BJ (cell line): ENCODE data around the gene TMEM108. TPM values are rescaled to one million over a fixed set of nuclear protein-coding genes. Genes with fewer than 3 reads are reported as not detected.

Experiments used
- CTCF ChIA-PET: fragments of 350-600 bp; formaldehyde crosslinking; extraction: SDS; loops from one replicate; lab custom pipeline; 2021; ENCODE audit warnings: antibody characterized with exemption, inconsistent platforms; lab: Yijun Ruan, JAX
- POLR2A ChIA-PET: fragments of 300-600 bp; sonication (Branson Sonifier 250); formaldehyde crosslinking; extraction: SDS; loops from one replicate; lab custom pipeline; 2021; ENCODE audit warnings: antibody characterized with exemption; lab: Charles Lee
- DNase-seq: peaks from one replicate; pipeline ENCODE4 v3.0.0-alpha.2; 2011; ENCODE audit warnings: low read depth
- H3K27me3 ChIP-seq: 2 replicates; pipeline ENCODE4 v1.6.0; 2011; ENCODE audit warnings: low read length; ENCODE audit not compliant: control insufficient read depth, insufficient read depth
- H3K36me3 ChIP-seq: 2 replicates; pipeline ENCODE4 v1.5.1; 2011; ENCODE audit warnings: low read length; ENCODE audit not compliant: control insufficient read depth, insufficient read depth
- H3K4me3 ChIP-seq: 2 replicates; pipeline ENCODE4 v1.5.1; 2011; ENCODE audit warnings: low read depth, mild to moderate bottlenecking, control low read depth, low read length
- CTCF ChIP-seq: IDR thresholded peaks from 2 replicates; pipeline ENCODE4 v1.5.1; 2011; ENCODE audit warnings: low read depth, mild to moderate bottlenecking, control low read depth, inconsistent platforms, low read length, moderate library complexity; ENCODE audit not compliant: insufficient read depth
- polyA plus RNA-seq: library from polyadenylated mRNA; depleted of rRNA; stranded (reverse); fragments of >200 nt; gene quantifications from 2 replicates; pipeline ENCODE4 v1.2.3, GENCODE V29; 2011

The TMEM108 gene
- polyA plus RNA-seq, 1 experiment, result not detected

- Histone ChIP-seq H3K36me3 (no peaks in the 10 kb centered on the region), H3K27me3 (no peaks in the 10 kb centered on the region), H3K4me3 (no peak overlapping the region)
- ChIA-PET CTCF (no interaction called here), POLR2A (no interaction called here)
- no peak for DNase-seq
- TF ChIP-seq CTCF, result no peak
These were observed 99.1 kb downstream of the TMEM108 start for GRCh38 chr3:133137042-133137996.

DNA sequence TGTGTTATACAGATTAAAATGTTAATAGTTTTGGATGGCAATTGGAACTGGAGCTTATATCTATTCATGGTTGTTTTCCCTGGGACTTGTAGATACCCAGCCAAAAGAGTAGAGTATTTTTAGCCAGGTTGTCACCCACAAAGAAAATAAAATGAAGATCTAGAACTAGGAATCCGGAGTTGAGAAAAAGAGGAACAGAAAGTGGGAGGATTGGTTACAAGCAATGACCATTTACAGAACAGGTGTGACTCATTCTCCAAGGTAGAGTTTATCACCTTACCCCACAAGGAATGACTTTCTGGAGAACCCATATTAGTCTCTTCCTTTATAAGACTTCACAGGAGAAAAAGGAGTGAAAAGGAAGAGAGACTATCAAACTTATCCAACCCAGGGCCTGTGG is 99.8 kb downstream of the TMEM108 start:
- no peak for DNase-seq
- CTCF ChIA-PET, result no interaction called here
- Histone ChIP-seq H3K4me3 (no peak overlapping the region), H3K36me3 (no peaks in the 10 kb centered on the region), H3K27me3 (no peaks in the 10 kb centered on the region)
- POLR2A ChIA-PET, result no interaction called here
- TF ChIP-seq CTCF, result no peak

GRCh38 chr3:133152056-133152455 is 113.9 kb downstream of the TMEM108 start:
- Histone ChIP-seq H3K4me3 (no peak overlapping the region), H3K27me3 (no peaks in the 10 kb centered on the region), H3K36me3 (no peaks in the 10 kb centered on the region)
- no peak for TF ChIP-seq CTCF
- POLR2A ChIA-PET, result no interaction called here
- CTCF ChIA-PET, result no interaction called here
- DNase-seq, result no peak

GRCh38 chr3:133152681-133153220 is 114.6 kb downstream of the TMEM108 start:
- Histone ChIP-seq H3K4me3 (no peak overlapping the region), H3K36me3 (no peaks in the 10 kb centered on the region), H3K27me3 (no peaks in the 10 kb centered on the region)
- POLR2A ChIA-PET, result no interaction called here
- TF ChIP-seq CTCF, result no peak
- DNase-seq, result no peak
- CTCF ChIA-PET, result no interaction called here

GRCh38 chr3:133153382-133153781 is 115.2 kb downstream of the TMEM108 start:
- H3K27me3 ChIP-seq, result no peaks in the 10 kb centered on the region
- H3K4me3 ChIP-seq, result no peak overlapping the region
- ChIA-PET CTCF (no interaction called here), POLR2A (no interaction called here)
- no peak for DNase-seq
- TF ChIP-seq CTCF, result no peak
- H3K36me3 ChIP-seq, result no peaks in the 10 kb centered on the region
